HG02759 (cell line): ENCODE data around the gene NCOA5.

ENCODE experiments used
- ATAC-seq: cut with Tn5 transposase; IDR thresholded peaks from one replicate; pipeline ENCODE4 v1.9.1; 2021; ENCODE audit warnings: mild to moderate bottlenecking, moderate library complexity; ENCODE audit not compliant: unreplicated experiment

Gene NCOA5

DNA sequence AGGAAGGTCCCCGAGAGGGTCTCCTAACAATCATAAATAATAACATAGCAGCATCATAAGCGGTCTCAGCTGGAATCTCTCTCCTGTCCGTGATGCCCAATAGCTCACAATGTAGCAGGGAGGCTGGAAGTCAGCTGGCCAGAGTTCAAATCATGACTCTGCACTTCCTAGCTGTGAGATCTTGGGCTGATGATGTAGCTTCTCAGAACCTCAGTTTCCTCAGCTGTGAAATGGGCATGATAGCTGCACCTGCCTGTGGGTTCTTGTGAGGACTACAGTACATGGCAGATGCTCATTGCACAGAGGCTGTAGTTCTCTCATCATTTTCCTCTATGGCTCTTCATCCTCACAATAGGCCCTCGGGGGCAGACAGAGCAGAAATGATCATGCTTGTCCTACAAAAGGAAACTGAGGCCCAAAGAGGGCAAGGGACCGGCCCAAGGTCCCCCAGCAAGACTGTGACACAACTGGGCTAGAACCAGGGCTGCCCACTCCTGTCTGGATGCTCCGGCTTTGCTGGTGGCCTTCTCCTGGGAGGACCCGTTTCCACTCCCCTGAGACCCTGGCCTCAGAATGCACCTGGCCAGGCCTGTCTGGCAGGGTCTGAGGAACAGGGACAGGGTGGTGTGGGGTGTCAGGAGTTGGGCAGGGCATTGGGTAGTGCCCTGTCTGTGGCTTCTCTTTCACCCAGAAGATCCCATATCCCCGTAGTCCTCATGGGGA, 43.0 kb downstream of the NCOA5 start:
- no peak for ATAC-seq

DNA sequence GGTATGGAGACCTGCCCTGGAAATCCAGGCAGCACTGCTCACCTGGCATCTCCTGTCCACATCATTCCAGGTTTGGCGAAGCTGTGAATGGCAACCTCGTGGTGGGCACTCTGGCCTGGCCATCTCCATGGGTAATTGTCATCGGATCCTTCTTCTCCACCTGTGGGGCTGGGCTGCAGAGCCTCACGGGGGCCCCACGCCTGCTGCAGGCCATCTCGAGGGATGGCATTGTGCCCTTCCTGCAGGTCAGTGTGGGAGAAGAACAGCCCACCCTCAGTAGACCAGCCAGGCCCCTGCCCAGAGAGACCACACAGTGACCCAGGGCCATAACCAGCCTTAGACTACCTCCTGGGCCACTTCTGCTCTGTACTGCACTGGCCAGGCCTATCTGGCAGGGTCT, 44.9 kb downstream of the NCOA5 start:
- ATAC-seq = no peak

DNA sequence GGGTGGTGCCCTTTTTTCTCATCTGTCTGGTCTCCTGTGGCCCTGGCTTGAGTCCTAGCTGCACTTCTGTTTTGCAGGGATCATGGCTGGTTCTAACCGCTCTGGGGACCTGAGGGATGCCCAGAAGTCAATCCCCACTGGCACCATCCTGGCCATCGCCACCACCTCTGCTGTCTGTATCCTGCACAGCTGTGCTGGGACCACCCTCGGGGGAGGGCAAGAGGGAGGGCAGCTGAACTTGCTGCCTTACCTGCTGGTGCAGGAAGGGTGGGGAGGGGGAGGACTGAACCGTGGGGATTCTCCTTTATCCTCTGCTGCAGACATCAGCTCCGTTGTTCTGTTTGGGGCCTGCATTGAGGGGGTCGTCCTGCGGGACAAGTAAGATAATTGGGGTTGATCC, 46.2 kb downstream of the NCOA5 start:
- ATAC-seq = no peak

DNA sequence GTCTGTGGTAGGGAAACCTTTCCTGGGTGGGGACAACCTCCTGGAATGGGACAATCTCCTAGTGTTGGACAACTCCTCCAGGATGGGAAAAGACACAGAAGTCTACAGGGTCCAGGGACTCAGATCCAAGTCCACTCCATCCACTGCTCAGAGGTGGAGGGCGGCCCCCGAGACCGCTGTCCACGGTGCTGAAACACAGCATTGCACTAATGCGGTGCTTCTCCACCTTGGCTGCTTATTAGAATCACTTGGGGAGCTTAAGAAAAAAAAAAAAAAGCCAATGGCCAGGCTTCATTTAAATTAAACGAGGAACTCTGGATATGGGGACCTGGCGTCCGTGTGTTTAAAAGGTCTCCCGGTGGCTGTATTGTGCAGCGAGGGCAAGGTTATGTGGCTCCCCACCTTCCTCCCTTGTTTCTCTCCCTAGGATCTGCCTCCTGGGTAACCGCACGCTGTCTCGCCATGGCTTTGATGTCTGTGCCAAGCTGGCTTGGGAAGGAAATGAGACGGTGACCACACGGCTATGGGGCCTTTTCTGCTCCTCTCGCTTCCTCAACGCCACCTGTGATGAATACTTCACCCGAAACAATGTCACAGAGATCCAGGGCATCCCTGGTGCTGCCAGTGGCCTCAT, 48.7 kb downstream of the NCOA5 start:
- ATAC-seq = no peak

DNA sequence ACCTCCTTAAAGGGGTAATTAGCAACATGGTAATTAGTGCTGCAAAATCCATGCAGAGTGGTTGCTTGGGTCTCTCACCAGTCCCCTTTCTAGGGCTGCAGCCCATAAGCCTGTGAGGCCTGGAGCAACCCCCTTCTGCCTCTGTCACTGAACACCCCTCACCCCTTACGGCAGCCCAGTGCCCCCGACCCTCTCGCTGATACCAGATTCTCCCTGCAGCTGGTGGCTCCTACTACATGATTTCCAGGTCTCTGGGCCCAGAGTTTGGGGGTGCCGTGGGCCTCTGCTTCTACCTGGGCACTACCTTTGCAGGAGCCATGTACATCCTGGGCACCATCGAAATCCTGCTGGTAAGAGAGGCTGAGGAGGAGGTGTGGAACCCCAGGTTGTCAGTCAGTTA, 52.7 kb downstream of the NCOA5 start:
- no peak for ATAC-seq

DNA sequence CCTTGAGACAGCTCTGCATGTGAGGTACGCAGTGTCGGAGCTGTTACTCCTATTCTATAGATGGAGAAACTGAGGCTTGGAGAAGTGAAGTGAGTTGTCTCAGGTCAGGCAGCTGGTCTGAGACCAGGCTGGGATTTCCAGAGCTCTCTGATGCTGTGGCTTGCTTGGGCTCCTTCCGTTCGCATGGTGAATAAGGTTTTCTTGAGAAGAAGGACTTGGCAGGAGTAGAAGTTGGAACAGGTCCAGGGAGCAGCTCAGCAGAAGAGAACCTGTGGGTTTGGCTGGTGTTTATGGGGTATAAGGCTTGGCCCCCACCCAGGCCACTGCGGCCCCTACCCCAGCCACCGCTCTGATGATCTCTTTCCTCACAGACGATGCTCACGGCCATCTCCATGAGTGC, 53.4 kb downstream of the NCOA5 start:
- no peak for ATAC-seq

DNA sequence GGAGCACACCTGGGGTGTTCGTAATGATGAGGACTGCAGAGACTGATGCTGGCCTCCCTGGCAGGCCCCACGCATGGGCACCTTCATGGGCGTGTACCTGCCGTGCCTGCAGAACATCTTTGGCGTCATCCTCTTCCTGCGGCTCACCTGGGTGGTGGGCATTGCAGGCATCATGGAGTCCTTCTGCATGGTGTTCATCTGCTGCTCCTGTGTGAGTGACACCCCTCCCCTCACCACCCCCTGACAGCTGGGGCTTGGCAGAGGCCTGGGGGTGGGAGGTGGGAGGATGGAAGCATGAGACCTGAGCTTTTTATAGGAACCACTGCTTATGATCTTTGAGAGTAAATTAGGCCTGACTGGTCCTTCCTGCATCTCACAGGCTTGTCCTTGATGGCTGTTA, 54.0 kb downstream of the NCOA5 start:
- ATAC-seq = no peak

DNA sequence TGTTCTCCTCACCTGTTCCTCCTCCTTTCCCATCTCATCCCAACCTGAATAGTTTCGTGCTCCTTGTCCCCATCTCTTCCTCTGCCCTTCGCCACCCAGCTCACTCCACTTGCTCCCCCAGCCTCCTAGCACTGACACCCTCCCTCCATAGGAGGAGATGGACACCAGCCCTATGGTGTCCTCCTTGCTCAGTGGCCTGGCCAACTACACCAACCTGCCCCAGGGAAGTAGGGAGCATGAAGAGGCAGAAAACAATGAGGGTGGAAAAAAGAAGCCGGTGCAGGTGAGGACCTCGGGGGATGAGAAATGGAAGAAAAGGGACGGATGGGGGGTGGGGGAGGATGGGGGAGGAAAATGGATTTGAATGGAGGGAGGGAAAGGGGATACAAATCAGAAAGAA, 54.5 kb downstream of the NCOA5 start:
- ATAC-seq = no peak

DNA sequence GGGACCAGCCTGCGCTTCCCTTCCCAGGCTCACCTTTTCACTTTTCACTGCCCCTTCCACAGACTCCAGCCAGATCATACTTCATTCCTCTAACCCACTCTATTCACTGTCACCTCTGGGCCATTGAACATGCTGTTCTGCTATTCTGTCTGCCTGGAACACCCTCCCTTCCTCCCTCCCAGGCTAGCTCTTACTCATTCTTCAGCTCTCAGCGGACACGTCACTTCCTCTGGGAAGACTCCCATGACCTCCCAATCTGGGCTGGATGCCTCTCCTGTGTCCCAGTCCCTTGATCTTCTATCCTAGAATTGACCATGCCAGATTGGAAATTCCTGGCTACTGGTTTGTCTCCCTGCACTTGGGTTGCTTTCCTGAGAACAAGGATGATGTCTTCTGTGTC, 55.7 kb downstream of the NCOA5 start:
- ATAC-seq = no peak

DNA sequence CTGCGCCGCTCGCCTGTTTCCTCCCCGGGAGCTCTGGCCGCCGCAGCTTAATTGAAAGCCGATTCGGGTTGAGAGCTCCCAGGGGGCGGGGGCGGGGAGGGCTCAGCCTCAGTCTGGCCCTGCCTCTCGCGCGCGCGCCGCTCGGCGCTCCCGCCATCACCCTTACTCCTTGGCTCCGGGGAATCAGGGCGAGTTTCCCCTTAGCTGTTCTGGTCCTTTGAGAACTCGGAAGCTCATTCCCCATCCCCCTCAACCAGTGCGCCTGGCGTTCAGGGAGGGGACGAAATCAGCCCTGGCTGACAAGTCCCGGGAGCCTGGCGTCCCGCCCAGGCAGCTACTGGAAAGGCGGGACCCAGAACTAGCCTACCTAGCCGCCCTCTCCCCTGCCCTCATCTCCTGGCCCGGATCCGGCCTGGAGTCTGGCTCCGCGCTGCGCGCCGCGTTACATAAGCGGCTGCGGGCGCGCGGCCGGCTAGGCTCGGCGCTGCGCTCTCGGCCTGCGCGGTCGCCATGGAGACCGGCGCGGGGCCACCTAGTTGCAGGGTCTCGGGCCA, 58.0 kb downstream of the NCOA5 start:
- no peak for ATAC-seq

DNA sequence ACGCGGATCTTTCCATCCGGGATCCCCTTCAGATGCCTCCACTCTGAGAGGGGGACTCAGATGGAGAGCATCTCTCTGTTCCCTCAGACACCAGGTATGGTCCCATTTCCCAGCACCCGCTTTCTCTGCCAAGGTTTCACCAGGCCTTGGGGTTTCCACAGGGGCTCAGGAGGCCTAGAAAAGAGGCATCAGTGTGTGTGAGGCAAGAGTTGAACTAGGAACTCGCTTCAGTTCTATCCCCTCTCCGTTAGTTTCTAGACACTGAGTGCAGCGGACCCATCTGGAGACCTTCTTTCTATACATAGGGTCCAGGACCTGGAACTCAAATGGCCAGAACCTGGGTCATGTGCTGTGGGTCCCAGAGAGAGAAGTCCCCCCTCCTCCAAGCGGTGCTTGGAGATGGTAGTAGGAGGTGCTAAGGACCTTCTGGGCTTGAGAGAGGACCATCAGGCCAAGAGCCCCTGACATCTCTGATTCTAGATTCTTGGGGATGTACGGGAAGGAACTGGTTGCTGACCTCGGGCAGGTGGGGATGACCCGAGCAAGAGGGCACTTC, 58.7 kb downstream of the NCOA5 start:
- ATAC-seq = no peak

DNA sequence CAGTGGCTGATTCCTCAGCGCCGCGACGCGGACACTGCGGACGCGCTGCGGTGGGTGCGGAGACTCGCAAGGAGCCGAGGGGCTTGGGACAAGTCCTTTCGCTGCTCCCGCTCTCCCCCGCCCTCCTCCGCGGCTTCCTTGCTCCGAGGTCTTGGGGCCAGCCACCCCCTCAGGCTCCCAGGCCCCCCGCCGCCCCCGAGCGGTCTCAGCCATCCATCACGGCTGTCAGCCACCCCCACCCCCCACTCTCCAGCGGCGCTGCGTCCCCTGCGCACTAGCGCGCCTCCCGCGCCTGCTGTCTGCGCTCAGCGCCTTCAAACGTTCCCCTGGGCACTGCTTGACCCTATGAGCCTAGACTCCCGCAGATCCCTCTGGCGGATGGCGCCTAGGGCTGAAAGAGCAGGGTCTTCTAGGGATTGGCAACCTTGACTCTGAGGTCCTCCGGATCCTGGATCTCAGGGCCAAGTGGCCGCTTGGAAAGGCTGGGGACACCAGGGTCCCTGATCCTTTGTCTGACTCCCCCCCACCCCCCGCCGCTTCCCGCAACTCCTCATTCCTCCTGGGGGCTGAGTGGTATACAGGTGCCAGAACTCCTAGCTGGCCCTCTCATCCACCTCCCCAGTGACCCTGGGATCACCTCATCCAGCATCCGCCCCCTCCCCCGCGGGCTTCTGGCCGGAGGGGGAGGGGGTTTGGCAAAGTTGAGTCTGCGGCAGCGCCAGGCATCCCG, 59.3 kb downstream of the NCOA5 start:
- ATAC-seq = no peak

DNA sequence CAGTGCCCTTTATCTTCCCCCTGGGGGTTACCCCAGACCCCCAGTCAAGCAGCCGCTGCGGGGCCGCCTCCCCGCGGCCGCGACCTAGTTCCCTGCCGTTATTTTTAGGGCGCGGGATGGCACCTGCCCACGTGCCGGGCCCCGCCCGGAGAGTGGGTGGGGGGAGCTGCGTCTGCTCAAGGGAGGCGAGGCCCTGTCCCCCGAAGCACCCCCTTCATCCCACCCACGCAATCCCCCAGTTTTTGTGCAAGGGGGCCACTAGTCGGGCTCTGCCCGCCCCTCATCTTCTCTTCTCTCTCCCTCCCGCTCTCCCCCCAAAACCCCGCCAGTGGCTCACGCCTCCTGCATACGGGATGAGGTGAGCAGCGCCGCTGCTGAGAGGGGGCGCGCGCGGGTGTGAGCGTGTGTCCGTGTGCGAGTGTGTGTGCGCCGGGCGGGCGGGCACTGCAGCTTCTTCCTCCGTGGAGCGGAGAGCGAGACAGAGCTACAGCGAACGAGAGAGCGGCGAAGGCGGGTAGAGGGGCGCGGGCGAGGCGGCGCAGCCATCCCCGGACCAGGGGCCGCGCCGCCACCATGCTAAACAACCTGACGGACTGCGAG, 60.9 kb downstream of the NCOA5 start, which contains the start of gene SLC12A5:
TSS of gene SLC12A5 (plus strand) at position 444 of the 600 bp plus-strand sequence. CDS start at position 574, 130 bp downstream.
- ATAC-seq = no peak

DNA sequence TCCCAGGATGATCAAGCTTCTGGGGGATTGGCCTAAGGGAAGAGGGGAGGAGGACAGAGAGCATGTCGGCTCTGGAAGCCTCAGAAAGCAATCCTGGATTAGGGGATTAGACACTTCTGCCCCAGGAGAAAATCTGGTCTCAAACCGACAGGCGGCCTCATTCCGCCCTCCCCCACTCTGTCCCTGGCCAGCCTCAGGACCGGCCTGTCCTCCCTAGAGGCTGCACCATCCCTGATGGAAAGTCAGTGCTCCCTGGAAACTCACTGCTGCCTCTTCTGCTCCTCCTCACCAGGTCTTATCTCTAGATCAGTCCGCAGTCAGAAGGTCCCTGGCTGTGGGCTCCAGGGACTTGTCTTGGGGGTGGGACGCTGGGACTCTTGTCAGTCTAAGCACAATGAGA, 61.7 kb downstream of the NCOA5 start:
- ATAC-seq = no peak

DNA sequence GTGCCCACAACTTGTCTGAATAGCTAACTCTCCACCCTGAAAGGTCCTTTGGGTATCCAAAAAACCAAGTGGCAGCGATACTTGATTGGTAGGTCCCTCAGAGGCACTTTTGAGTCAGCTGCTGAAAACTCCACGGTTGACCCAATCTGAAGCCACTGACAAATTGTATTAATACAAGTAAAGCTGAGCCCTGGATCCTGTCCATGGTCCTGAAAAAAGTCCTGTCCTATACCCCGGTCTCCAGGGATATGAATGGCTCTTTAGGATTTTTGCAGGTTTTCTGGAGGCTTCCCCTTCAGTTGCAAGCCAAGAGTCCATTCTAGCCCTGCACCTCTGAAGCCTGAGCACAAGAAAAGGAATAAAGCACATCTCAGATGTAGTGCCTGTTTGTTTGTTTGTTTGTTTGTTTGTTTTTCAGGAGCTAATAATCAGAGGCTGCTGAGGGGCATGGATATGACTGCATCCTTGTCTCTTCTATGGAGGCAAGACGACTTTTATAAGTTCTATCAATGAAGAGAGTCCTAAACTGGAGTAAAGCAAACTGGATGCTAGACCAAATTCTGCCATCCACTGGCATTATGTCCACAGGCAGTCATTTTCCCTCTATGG, 62.4 kb downstream of the NCOA5 start:
- ATAC-seq = no peak

DNA sequence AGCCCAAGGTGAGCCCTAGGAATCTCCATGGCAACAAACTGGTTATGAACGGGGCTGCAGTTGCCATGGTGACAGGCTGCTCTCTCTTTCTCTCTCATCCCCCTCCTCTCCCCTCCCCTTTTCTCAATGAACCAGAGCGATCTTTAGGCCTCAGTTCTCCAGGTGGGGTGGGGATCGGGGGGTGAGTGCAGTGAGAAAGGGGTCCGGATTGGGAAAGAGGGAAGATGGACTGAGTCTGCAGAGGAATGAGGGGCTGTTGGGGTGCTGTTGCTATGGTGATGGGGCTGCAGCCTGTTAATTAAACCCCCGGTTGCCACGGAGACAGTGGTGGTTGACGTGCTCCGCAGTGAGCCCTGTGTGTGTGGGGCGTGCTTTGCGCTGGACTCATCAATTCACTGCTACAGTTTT, 64.4 kb downstream of the NCOA5 start:
- ATAC-seq = no peak

DNA sequence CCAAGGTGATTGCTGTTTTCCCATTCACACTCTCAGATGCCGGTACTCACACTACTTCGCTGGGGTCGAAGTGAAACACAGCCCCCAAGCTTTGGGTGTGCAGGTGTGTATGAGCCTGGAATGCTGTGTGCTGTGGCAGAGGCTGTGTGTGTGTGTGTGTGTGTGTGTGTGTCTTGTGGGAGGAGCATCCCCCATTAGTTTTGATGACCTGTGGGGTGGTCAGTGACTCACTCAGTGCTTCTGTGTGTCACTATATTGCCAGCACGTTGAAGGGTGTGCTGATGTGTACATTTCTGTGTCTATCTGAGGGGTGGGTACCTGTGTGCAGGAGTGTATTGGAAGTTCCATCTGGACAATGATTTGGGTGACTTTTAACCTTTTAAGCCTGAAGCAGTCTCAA, 65.8 kb downstream of the NCOA5 start:
- ATAC-seq = no peak

DNA sequence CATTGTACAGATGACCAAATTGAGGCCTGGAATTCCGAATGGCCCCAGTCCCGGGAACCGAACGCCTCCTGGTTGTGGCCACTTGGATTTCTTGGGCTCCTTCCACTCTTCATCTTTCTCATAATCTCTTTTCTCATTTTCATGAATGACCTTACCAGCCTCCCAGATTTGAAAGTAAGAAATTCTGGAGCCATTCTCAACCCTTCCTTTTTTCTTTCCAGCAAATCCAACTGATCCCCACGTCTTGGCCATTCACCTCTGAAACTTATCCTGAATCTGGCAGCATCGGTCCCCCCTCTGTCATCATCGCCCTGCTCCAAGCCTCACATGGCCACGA, 66.6 kb downstream of the NCOA5 start:
- ATAC-seq = no peak

DNA sequence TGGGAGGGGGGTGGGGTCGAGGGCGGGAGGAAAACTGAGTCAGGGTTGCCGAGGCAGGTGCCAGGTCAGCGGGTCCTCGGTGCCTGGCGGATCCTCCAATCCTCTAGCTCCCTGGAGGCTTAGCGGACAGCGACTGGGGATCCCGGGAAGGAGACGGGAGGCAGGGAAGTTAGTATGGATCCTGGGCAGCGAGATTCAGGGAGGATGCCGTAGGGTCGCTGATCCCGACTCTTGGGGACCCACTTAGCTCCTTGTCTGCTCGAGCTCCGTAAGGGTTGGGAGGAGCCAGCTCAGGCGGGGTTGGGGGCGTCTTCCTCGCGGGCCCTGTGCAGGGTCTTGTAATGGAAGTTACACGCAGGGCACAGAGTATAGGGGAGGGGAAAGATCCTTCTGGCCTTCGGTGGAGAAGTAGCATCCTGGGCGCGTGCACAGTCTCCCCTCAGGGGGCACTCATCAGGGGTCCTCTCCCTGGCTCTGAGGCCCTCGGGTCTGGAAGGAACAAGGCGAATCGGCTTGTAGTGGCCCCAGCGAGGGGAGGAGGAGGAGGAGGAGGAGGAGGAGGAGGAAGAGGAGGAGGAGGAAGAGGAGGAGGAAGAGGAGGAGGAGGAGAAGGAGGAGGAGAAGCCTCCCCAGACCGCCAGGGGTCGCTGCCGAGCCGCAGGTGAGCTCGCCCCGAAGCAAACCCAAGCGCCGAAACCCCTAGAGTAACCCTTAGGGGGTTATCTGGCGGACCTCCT, 67.2 kb downstream of the NCOA5 start:
- no peak for ATAC-seq
